Measurements from ENCODE around the gene PDE8B.

PDE8B gene

DNA sequence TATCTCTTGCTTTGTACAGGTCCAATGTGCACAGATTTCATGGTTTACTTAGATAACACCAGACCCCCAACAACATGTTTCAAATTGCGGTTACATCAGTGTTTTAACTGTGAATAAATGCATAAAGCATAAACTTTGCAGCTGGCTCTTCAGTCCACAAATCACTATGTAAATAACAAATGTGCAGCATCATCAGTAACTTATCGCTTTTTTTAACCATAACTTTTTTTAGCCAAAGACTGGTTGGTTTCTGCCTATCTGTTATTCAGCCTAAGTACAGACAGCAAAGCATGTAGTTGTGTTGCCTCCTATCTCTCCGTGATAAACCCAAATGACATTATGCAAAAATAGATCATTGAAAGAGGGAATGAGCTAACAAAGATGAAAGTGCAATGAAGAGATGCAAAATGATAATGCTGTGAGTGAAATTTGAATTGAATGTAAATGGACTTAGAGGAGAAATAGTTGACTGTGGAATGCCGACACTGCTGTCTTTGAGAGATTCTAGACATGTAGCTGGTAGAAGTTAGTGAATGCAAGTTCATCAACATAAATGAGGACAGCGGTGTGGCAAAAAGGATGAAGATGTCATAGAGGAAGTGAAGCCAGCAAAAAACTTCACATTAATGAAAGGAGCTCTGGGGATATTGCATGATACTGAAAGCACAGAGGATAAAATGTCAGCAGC, 108.8 kb downstream of the PDE8B start:
- DNase-seq (ENCODE audit: low read depth) = no peak

DNA sequence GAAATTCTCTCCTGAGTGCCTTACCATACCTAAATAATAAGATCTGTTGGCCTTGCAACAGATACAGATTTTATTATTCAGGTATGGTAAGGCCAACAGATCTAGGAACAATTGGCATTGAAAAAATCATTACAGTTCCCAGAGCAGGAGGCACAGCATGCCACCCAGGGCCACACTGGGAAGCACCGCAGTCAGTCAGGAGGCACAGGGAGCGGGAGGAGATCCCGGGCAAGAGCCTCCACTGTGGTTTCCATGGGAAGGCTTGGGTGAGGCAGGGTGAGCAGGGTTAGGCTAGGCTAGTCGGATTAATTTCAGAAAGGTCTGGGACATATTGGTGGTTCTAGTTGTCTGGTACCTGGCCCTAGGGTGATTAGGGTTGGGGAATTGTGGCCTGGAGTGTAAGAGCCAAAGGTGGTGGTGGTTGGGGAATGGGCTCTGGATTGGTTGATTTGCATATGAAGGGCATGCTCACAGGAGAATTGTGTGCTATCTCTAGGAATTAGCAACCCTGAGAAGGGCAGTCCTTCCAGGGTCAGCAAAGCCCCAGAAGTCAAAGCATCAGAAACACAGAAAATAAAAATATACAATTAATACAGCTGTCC, 111.4 kb downstream of the PDE8B start:
- DNase-seq (ENCODE audit: low read depth) = no peak

- DNase-seq (ENCODE audit: low read depth) = no peak
These were observed 111.9 kb downstream of the PDE8B start for GRCh38 chr5:77322406-77322805.

- no peak for DNase-seq (ENCODE audit: low read depth)
These were observed 115.6 kb downstream of the PDE8B start for GRCh38 chr5:77325921-77326541.

DNA sequence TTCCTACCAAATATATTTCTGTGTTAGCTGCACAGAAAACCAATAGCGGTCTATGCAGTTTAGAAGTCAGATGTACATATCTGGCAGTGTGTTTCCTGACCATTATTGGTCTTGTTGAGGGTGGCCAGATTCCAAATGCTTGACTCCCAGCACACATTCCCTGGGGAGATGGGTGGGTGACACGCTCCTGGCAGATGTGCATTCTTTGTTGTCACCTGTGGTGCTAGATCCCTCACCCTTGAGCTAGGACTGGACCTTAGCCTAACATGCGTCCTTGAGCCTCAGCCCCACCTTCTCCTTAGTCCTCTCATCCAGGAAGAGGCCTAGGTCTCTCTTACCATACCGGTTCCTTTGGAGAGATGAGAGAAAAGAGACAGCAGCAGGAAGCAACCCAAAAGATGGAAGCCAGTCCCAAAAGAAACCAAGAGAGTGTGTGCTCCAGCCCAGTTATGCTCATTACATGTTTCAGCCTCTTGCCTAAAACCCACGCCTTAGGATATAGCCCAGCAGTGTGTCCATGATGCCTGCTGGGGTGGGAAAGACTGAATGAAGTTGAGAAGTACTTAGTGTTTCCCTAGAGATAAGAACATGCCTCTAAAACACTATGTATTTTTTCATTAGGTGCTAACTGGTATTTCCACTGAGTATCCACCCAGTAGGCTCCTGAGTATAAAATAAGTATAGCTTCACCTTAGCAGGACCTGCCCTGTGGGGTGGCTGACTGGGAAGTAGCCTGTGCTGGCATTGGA, 116.7 kb downstream of the PDE8B start:
- DNase-seq (ENCODE audit: low read depth) = no peak

- DNase-seq (ENCODE audit: low read depth) = no peak
These were observed 118.6 kb downstream of the PDE8B start for GRCh38 chr5:77328930-77329647.

DNA sequence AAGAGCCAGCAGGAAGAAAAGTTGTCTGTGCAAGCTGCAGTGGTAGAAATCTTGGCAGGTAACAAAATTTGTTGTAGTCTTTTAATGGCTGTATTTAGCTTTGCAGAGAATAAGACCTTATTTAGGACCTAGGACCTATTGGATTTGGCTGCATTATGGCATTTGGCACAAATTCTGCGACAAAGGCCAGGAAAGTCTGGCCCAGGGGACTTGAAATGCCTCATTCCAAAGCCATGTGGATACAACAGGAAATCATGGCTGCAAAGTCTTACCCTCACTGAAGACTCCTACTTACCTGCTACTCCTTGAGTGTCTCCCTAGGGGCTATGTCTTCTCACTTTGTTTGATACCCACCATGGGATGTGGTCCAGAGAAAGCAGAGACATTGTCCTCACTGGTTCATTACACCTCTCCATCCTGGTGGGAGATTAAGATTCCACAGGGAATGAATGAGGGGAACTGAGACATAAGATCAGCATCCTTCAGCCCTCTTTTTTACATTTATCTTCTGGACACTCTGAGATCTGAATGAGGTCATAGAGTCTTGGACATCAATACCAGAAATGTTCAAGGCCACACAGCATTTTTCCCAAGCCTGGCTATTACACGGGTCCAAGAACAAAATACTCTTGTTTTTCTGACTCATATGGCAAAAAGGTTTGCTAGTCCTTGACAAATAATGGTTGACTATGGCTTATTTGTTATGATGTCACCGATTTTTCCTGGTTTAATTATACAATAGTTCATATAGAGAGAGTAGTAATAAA, 119.4 kb downstream of the PDE8B start:
- no peak for DNase-seq (ENCODE audit: low read depth)

DNA sequence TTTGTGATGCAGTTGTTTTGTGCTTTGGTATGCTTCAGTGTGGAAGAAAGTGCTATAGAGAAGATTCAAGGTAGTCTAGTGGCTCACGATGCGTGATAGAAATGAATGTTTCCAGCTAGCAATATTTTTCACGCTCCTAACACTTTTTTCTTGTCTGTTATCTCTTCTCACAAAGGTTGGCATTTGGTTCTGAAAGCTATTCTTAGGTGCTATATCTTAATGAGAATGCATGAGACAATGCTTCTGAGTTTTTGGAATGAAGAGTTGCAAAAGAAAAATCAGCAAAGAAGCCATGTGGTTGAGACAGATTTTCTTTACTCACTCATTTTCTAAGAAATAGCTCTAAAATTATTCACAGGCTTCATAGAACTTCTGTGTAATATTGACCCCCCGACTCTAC, 122.6 kb downstream of the PDE8B start:
- no peak for DNase-seq (ENCODE audit: low read depth)

DNA sequence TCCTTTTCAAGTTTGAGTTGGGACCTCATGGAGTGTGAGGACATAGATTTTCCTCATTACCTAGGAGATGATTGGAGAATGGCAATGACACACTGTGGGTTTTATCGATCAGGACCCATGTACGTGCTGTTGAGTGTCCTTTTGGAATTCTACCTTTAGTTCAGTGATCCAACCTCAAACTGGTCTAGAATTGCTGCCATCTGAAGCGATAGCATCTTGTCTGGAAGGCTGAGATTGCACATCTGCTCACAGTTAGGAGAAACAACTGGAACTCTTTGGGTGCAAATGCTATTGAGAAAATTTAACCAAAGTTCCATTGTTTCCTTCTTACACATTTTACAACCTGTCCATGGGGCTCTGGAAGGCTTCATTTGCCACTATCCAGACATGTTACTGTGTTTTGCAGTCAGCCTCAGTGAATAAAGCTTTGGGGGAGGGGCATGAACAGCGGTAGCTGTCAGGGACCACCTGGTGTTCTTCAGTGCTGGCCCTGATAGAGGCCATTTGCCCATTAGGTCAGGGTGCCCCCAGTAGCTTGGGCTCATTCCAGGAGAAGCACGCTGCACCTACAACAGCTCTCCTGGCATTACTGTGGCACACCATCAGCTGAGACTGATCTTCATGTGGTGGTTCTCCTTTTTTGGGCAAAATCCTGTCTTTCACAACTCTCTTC, 123.1 kb downstream of the PDE8B start:
- DNase-seq (ENCODE audit: low read depth) = no peak

DNA sequence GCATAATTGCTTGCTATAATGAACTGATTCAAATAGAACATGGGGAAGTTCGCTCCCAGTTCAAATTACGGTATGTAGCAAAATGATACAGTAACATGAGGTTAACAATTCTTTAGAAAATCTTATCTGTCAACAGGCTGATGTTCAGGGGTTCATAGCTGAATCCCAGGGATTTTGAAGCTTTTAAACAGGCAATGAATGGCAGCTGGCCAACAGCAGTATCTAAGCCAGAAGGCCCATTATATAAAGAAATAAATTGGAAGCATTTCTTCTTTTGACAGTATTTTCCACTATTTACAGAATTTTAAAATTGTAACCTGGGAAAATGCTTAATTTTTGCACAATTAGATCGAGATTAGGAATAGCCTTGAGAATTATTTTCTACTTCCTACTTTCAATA, 126.8 kb downstream of the PDE8B start:
- DNase-seq (ENCODE audit: low read depth) = no peak

DNA sequence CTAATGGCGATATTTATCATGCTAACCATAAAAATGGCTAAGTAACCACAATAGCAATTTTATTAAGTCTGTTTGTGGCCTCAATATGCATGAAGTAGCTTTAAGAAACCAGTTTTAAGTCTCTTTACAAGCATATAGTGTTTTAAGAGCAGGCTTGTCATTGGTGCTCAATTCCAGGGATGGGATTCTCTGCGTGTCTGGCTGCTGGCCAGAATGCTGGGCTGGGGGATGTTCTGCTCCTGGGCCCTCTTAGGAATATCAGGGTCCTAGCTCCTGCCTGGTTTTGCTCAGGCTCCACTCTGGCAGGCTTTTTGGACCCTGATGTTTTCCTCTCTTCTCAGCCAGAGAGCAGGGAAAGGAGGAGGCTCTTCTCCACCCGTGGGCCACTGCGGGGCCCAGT, 127.2 kb downstream of the PDE8B start:
- no peak for DNase-seq (ENCODE audit: low read depth)

GRCh38 chr5:77339337-77339890, 128.9 kb downstream of the PDE8B start:
- no peak for DNase-seq (ENCODE audit: low read depth)

DNA sequence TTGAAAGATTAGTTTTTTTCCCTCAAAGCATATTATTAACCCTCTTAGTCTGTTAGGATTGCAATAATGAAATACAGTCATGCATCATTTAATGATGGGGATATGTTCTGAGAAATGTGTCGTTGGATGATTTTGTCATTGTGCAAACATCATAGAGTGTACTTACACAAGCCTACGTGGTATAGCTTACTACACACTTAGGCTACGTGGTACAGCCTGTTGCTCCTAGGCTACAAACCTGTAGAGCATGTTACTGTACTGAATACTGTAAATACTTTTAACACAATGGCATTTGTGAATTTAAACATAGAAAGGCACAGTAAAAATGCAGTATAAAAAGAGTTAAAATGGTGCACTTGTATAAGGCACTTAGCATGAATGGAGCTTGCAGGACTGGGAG, 132.7 kb downstream of the PDE8B start:
- DNase-seq (ENCODE audit: low read depth) = no peak

- DNase-seq (ENCODE audit: low read depth) = no peak
These were observed 137.1 kb downstream of the PDE8B start for GRCh38 chr5:77347435-77348098.

GRCh38 chr5:77353251-77353650, 142.8 kb downstream of the PDE8B start:
- no peak for DNase-seq (ENCODE audit: low read depth)

GRCh38 chr5:77354454-77354853, 144.0 kb downstream of the PDE8B start:
- DNase-seq (ENCODE audit: low read depth) = no peak

- no peak for DNase-seq (ENCODE audit: low read depth)
These were observed 144.6 kb downstream of the PDE8B start for GRCh38 chr5:77355080-77355479.

GRCh38 chr5:77355751-77356150, 145.3 kb downstream of the PDE8B start:
- no peak for DNase-seq (ENCODE audit: low read depth)

- DNase-seq (ENCODE audit: low read depth) = no peak
These were observed 146.3 kb downstream of the PDE8B start for GRCh38 chr5:77356740-77357139.
